ENCODE data around the gene RANBP1.
"Not testable (repeated sequence)": the region's sequence is repeated elsewhere in the genome, so short reads cannot be mapped to it uniquely, and the experiment has no call there.

Gene RANBP1

DNA sequence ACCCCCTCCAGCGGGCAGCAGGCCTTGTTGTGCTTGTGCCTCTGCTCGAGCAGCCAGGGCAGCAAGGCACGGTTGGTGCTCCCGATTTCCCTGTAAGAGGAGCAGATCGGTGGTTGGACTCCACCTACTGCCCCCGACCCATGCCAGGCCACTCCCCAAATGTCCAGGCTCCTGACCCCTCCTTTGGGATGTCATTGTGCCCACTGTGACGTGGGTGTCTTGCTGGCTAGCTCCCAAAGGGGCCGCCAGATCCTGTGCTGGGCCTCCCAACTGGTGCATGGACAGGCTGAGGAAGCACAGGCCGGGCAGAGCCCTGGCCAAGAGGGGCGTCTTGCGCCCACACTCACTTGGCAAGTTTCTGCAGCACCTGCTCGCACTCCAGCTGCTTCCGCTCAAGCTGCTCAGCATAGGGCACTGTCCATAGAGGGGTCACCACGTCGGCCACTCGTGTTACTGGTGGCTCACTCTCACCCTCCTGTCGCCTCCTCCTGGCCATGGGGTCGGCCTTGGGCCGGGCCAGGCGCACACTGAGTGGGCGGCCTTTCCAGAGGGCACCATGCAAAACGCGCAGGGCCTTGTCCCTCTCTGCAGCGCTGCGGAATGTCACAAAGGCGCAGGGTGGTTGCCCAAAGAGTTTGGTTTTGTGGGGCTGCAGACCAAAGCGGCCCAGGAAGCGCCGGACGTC lies at the start of gene RANBP1:
TSS of gene RANBP1 (plus strand) at position 414 of the 685 bp plus-strand sequence. CDS start at position 495, 81 bp downstream.
- H3K9ac ChIP-seq (ENCODE audit: low read depth in 1 of 2, low read length in 2 of 2) = peak within 1 kb of the TSS; percentile 71 to 85
- H3K27ac ChIP-seq (ENCODE audit: low read depth in 2 of 2, low read length in 2 of 2) = peak within 1 kb of the TSS; percentile 70 to 78
- H3K9me3 ChIP-seq (ENCODE audit: control insufficient read depth in 2 of 2, low read length in 2 of 2) = no peaks in the 10 kb centered on the region
- peak within 1 kb of the TSS; percentile 81 to 86 for H3K4me3 ChIP-seq (ENCODE audit: low read length in 2 of 2)
- peaks cover 19 to 37% of the 10 kb centered on the region in 2 donors for H3K36me3 ChIP-seq (ENCODE audit: control insufficient read depth in 2 of 2, insufficient read depth in 2 of 2, low read length in 2 of 2)
- peaks cover 11 to 24% of the 10 kb centered on the region in 2 donors for H3K4me1 ChIP-seq (ENCODE audit: control insufficient read depth in 2 of 2, insufficient read depth in 2 of 2, low read length in 2 of 2)
- H3K27me3 ChIP-seq (ENCODE audit: control insufficient read depth in 2 of 2, insufficient read depth in 2 of 2, low read length in 2 of 2) = no peaks in the 10 kb centered on the region

DNA sequence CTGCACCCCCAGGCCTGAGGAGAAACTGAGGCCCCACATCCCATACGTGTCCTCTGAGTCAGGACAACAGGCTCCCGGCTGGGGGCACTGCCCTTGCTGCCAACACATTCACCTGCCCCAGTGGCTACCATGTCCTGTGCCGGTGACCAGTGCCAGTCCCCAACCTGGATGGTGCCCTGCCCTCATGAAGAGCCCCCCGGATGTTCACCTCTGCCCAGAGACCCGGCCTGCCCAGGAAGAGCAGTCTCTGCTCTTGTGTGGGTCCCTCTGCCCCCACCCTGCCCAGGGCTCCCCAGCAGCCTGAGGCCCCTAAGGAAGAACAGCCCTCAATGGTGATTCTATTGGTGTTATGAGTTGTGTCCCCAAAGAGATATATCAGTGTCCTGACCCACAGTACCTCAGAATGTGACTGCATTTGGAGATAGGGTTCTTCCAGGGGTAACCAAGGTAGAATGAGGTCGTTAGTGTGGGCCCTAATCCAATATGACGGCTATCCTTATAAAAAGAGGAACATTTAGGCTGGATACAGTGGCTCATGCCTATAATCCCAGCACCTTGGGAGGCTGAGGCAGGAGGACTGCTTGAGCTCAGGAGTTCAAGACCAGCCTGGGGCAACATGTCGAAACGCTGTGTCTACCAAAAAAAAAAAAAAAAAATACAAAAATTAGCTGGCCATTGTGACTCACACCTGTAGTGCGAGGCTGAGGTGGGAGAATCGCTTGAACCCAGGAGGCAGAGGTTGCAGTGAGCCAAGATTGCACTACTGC lies 49.1 kb upstream of the RANBP1 start:
- H3K27ac ChIP-seq (ENCODE audit: low read depth in 2 of 2, low read length in 2 of 2) = no peak overlapping the region
- no peaks in the 10 kb centered on the region for H3K4me1 ChIP-seq (ENCODE audit: control insufficient read depth in 2 of 2, insufficient read depth in 2 of 2, low read length in 2 of 2)
- H3K36me3 ChIP-seq (ENCODE audit: control insufficient read depth in 2 of 2, insufficient read depth in 2 of 2, low read length in 2 of 2) = peaks cover 14 to 20% of the 10 kb centered on the region in 2 donors
- no peak overlapping the region for H3K9ac ChIP-seq (ENCODE audit: low read depth in 1 of 2, low read length in 2 of 2)
- no peaks in the 10 kb centered on the region for H3K27me3 ChIP-seq (ENCODE audit: control insufficient read depth in 2 of 2, insufficient read depth in 2 of 2, low read length in 2 of 2)
- no peaks in the 10 kb centered on the region for H3K9me3 ChIP-seq (ENCODE audit: control insufficient read depth in 2 of 2, low read length in 2 of 2)
- H3K4me3 ChIP-seq (ENCODE audit: low read length in 2 of 2) = no peak overlapping the region

DNA sequence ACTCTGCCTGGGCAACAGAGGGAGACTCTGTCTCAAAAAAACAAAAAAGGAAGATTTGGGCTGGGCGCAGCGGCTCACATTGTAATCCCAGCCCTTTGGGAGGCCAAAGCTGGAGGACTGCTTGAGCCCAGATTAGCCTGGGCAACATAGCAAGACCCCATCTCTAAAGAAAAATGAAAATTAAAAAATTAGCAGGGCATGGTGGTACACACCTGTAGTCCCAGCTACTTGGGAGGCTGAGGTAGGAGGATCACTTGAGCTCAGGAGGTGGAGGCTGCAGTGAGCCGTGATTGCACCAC lies 48.6 kb upstream of the RANBP1 start:
- peaks cover 12 to 17% of the 10 kb centered on the region in 2 donors for H3K36me3 ChIP-seq (ENCODE audit: control insufficient read depth in 2 of 2, insufficient read depth in 2 of 2, low read length in 2 of 2)
- H3K27me3 ChIP-seq (ENCODE audit: control insufficient read depth in 2 of 2, insufficient read depth in 2 of 2, low read length in 2 of 2); H3K4me1 ChIP-seq (ENCODE audit: control insufficient read depth in 2 of 2, insufficient read depth in 2 of 2, low read length in 2 of 2); H3K9me3 ChIP-seq (ENCODE audit: control insufficient read depth in 2 of 2, low read length in 2 of 2); H3K27ac ChIP-seq (ENCODE audit: low read depth in 2 of 2, low read length in 2 of 2); H3K9ac ChIP-seq (ENCODE audit: low read depth in 1 of 2, low read length in 2 of 2); H3K4me3 ChIP-seq (ENCODE audit: low read length in 2 of 2): not testable (repeated sequence)

DNA sequence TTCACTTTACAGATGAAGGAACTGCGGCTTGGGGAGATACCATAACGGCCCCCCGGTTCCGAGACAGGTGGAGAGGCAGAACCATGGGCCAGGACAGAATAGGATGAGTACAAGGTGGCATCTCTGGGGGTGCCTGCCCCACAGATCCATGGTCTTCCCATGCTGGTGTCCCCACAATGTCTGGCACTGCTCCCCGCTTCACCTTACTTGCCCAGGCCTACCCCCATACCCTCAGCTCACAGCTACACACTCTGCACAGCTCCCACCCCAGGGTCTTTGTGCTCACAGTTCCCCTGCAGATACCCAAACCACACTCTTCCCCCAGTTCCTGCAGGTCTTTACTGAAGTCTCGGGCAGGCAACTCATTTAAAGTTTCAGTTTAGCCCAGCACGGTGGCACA lies 47.3 kb upstream of the RANBP1 start:
- Histone ChIP-seq H3K27me3 (ENCODE audit: control insufficient read depth in 2 of 2, insufficient read depth in 2 of 2, low read length in 2 of 2) (no peaks in the 10 kb centered on the region), H3K4me1 (ENCODE audit: control insufficient read depth in 2 of 2, insufficient read depth in 2 of 2, low read length in 2 of 2) (no peaks in the 10 kb centered on the region), H3K4me3 (ENCODE audit: low read length in 2 of 2) (no peak overlapping the region), H3K36me3 (ENCODE audit: control insufficient read depth in 2 of 2, insufficient read depth in 2 of 2, low read length in 2 of 2) (peaks cover 10 to 12% of the 10 kb centered on the region in 2 donors), H3K27ac (ENCODE audit: low read depth in 2 of 2, low read length in 2 of 2) (no peak overlapping the region), H3K9me3 (ENCODE audit: control insufficient read depth in 2 of 2, low read length in 2 of 2) (no peaks in the 10 kb centered on the region), H3K9ac (ENCODE audit: low read depth in 1 of 2, low read length in 2 of 2) (no peak overlapping the region)

DNA sequence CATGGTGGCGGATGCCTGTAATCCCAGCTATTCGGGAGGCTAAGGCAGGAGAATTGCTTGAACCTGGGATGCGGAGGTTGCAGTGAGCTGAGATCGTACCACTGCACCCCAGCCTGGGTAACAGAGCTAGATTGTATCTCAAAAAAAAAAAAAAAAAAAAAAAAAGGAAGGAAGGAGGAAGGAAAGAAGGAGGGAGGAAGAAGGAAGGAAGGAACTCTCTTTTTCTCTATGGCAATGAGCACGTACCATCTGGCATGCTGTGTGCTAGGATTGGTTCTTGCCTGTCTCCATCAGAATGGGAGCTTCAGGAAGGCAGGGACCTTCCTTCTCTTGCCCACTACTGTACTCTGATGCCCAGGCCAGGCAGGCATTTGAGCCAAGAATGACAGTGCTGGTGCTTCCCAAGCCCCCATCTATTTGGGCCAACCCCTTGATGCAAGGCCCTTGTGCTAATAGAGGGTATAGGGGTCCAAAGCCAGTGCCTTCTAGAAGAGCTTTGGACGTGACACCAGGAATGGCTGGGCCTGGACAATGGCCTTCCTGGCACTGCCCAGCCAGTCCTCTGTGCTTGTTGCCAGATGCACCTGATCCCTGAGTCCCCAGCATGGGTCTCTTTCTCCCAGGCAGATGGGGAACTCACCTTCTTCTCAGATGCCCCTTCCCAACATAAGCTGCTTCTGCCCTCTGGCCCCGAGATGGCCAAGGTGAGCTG lies 46.4 kb upstream of the RANBP1 start:
- no peaks in the 10 kb centered on the region for H3K4me1 ChIP-seq (ENCODE audit: control insufficient read depth in 2 of 2, insufficient read depth in 2 of 2, low read length in 2 of 2)
- no peak overlapping the region for H3K4me3 ChIP-seq (ENCODE audit: low read length in 2 of 2)
- no peak overlapping the region for H3K9ac ChIP-seq (ENCODE audit: low read depth in 1 of 2, low read length in 2 of 2)
- H3K27me3 ChIP-seq (ENCODE audit: control insufficient read depth in 2 of 2, insufficient read depth in 2 of 2, low read length in 2 of 2) = no peaks in the 10 kb centered on the region
- H3K36me3 ChIP-seq (ENCODE audit: control insufficient read depth in 2 of 2, insufficient read depth in 2 of 2, low read length in 2 of 2) = peaks cover 5% of the 10 kb centered on the region in 2 donors
- no peak overlapping the region for H3K27ac ChIP-seq (ENCODE audit: low read depth in 2 of 2, low read length in 2 of 2)
- H3K9me3 ChIP-seq (ENCODE audit: control insufficient read depth in 2 of 2, low read length in 2 of 2) = no peaks in the 10 kb centered on the region

DNA sequence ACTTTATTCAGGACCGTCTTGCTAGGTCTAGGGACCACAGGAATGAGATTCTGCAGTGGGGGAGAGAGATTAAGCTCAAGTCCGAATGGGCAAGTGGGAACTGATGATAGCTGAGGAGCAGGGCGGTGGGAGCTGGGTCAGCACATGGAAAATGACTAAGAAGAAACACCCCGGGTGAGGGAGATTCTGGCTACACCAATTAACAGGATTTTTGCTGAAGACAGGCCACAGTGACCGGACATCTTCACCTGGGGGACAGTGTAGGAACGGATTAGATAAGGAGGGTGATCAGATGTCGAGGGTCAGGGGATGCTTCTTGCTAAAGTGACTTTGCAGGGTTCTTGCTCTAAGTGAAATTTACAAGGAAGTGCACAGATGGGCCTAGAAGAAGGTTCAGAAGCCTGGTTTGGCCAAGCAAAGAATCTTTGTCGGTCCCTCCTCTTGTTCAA lies 44.4 kb upstream of the RANBP1 start:
- H3K4me3 ChIP-seq (ENCODE audit: low read length in 2 of 2) = no peak overlapping the region
- no peak overlapping the region for H3K27ac ChIP-seq (ENCODE audit: low read depth in 2 of 2, low read length in 2 of 2)
- no peaks in the 10 kb centered on the region for H3K36me3 ChIP-seq (ENCODE audit: control insufficient read depth in 2 of 2, insufficient read depth in 2 of 2, low read length in 2 of 2)
- H3K4me1 ChIP-seq (ENCODE audit: control insufficient read depth in 2 of 2, insufficient read depth in 2 of 2, low read length in 2 of 2) = no peaks in the 10 kb centered on the region
- H3K9ac ChIP-seq (ENCODE audit: low read depth in 1 of 2, low read length in 2 of 2) = no peak overlapping the region
- no peaks in the 10 kb centered on the region for H3K9me3 ChIP-seq (ENCODE audit: control insufficient read depth in 2 of 2, low read length in 2 of 2)
- no peaks in the 10 kb centered on the region for H3K27me3 ChIP-seq (ENCODE audit: control insufficient read depth in 2 of 2, insufficient read depth in 2 of 2, low read length in 2 of 2)

DNA sequence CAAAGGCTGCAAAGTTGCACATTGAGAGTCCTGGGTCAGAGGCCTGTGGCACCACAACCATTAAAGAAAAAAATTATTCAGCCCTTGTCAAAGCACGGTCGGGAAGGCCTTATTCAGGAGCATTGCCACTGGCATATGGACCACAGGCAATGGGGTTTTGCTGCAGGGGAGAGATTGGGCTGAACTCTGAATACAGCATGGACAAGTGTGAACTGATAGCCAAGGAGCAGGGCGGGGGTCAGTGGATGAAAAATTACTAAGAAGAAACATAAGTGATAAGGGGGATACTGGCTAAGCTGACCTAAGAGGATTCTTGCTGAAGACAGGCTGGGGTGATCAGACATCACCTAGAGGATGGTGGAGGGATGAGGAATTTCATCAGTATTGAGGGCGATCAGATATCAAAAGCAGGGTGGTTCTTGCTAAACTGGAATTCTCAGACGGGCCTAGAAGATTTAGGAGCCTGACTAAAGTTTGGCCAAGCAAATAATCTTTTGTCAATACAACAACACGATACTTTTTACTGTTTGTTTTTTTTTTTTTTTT lies 39.2 kb upstream of the RANBP1 start:
- Histone ChIP-seq H3K36me3 (ENCODE audit: control insufficient read depth in 2 of 2, insufficient read depth in 2 of 2, low read length in 2 of 2) (no peaks in the 10 kb centered on the region), H3K4me3 (ENCODE audit: low read length in 2 of 2) (no peak overlapping the region), H3K9me3 (ENCODE audit: control insufficient read depth in 2 of 2, low read length in 2 of 2) (no peaks in the 10 kb centered on the region), H3K27ac (ENCODE audit: low read depth in 2 of 2, low read length in 2 of 2) (no peak overlapping the region), H3K27me3 (ENCODE audit: control insufficient read depth in 2 of 2, insufficient read depth in 2 of 2, low read length in 2 of 2) (no peaks in the 10 kb centered on the region), H3K4me1 (ENCODE audit: control insufficient read depth in 2 of 2, insufficient read depth in 2 of 2, low read length in 2 of 2) (peaks cover 8 to 11% of the 10 kb centered on the region in 2 donors), H3K9ac (ENCODE audit: low read depth in 1 of 2, low read length in 2 of 2) (no peak overlapping the region)

DNA sequence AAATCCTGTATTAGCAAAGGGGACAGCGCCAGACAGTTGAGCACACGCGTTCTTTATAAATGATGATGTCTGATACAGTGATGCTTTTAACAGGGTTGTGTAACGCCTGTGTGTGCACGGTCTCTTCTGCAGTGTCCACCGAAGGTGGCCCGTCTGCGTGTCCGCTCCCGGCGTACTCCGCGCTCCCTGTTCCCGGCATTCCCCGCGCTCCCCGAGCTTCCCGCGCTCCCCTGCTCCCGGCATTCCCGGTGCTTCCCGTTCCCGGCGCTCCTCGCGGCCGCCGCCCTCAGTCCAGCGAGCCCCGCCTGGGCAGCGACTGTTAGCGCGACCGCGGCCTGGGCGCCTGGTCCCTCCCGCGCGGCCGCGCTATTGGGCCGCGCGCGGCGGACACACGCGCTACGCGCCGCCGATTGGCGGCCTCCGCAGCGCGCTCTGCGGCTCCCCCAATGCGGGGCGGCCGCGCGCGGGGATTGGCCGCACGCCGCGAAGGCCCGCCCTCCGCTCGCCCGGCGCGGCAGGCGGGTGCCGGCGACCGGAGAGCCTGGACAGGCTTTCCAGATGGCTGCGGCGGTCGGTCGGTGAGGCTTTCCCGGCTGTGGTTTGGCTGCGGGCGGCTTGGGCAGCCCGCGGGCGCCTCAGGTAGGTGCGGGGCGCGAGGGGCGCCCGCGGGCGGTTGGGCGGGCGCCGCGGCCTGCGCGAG lies 36.0 kb upstream of the RANBP1 start, which contains the start of gene DGCR8:
TSS of gene DGCR8 (plus strand) at position 497 of the 700 bp plus-strand sequence. CDS start 5,723 bp downstream, outside the sequence.
- Histone ChIP-seq H3K9ac (ENCODE audit: low read depth in 1 of 2, low read length in 2 of 2) (peak within 1 kb of the TSS; percentile 82 to 86), H3K27me3 (ENCODE audit: control insufficient read depth in 2 of 2, insufficient read depth in 2 of 2, low read length in 2 of 2) (no peaks in the 10 kb centered on the region), H3K4me1 (ENCODE audit: control insufficient read depth in 2 of 2, insufficient read depth in 2 of 2, low read length in 2 of 2) (peaks cover 8 to 27% of the 10 kb centered on the region in 2 donors), H3K36me3 (ENCODE audit: control insufficient read depth in 2 of 2, insufficient read depth in 2 of 2, low read length in 2 of 2) (no peaks in the 10 kb centered on the region), H3K4me3 (ENCODE audit: low read length in 2 of 2) (peak within 1 kb of the TSS; percentile 77 to 96), H3K9me3 (ENCODE audit: control insufficient read depth in 2 of 2, low read length in 2 of 2) (no peaks in the 10 kb centered on the region), H3K27ac (ENCODE audit: low read depth in 2 of 2, low read length in 2 of 2) (peak within 1 kb of the TSS; percentile 88 to 91)

DNA sequence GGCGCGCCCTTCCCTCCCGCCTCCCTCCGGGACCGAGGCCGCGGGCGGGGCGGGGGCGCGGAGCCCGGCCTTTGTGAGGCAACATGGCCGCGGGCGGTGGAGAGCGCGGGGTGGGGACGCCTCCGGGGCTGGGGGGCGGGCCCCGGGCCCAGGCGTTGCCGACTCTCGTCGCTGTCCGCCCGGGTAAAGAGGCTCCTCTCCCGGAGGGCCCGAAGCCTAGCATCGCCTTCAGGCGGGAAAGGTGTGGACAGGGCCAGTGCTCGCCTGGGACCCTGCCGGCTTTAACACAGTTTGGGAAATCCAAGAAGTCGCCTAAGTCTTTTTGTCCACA lies 35.5 kb upstream of the RANBP1 start:
- peak overlapping the region; percentile 77 to 96 for H3K4me3 ChIP-seq (ENCODE audit: low read length in 2 of 2)
- H3K9me3 ChIP-seq (ENCODE audit: control insufficient read depth in 2 of 2, low read length in 2 of 2) = no peaks in the 10 kb centered on the region
- peaks cover 0 to under 1% of the 10 kb centered on the region in 2 donors for H3K36me3 ChIP-seq (ENCODE audit: control insufficient read depth in 2 of 2, insufficient read depth in 2 of 2, low read length in 2 of 2)
- H3K27me3 ChIP-seq (ENCODE audit: control insufficient read depth in 2 of 2, insufficient read depth in 2 of 2, low read length in 2 of 2) = no peaks in the 10 kb centered on the region
- H3K27ac ChIP-seq (ENCODE audit: low read depth in 2 of 2, low read length in 2 of 2) = peak overlapping the region; percentile 79 to 88
- peak overlapping the region; percentile 78 to 82 for H3K9ac ChIP-seq (ENCODE audit: low read depth in 1 of 2, low read length in 2 of 2)
- H3K4me1 ChIP-seq (ENCODE audit: control insufficient read depth in 2 of 2, insufficient read depth in 2 of 2, low read length in 2 of 2) = peaks cover 8 to 28% of the 10 kb centered on the region in 2 donors
